Parathyroid adenoma (tissue), 2 donors: ENCODE data around the gene FIGNL1.
A peak's percentile ranks its signal among the peaks of the same experiment; 100 is the strongest.

Source experiments
- H2AFZ ChIP-seq: fragments of 300-600 bp; sonication (generic); one replicate; pipeline ENCODE4 v1.7.0; 2017; ENCODE audit warnings: antibody characterized with exemption, mild to moderate bottlenecking
- H3K27ac ChIP-seq: fragments of 300-600 bp; sonication (generic); one replicate; pipeline ENCODE4 v1.7.0; 2017
- H3K27me3 ChIP-seq: fragments of 300-600 bp; sonication (generic); one replicate; pipeline ENCODE4 v1.7.0; 2017; ENCODE audit warnings: low read length; ENCODE audit not compliant: control insufficient read depth, insufficient read depth
- H3K36me3 ChIP-seq: fragments of 300-600 bp; sonication (generic); one replicate; pipeline ENCODE4 v1.7.0; 2017; ENCODE audit warnings: low read length; ENCODE audit not compliant: control insufficient read depth, insufficient read depth
- H3K4me1 ChIP-seq: fragments of 300-600 bp; sonication (generic); one replicate; pipeline ENCODE4 v1.7.0; 2017; ENCODE audit warnings: control low read depth
- H3K4me2 ChIP-seq: fragments of 300-600 bp; sonication (generic); one replicate; pipeline ENCODE4 v1.7.0; 2017; ENCODE audit warnings: low read length
- H3K4me3 ChIP-seq: fragments of 300-600 bp; sonication (generic); one replicate; pipeline ENCODE4 v1.7.0; 2017; ENCODE audit warnings: low read depth, low read length
- H3K79me2 ChIP-seq: fragments of 300-600 bp; sonication (generic); one replicate; pipeline ENCODE4 v1.7.0; 2017; ENCODE audit warnings: control low read depth
- H3K9ac ChIP-seq: fragments of 300-600 bp; sonication (generic); one replicate; pipeline ENCODE4 v1.7.0; 2017; ENCODE audit warnings: mild to moderate bottlenecking
- H3K9me3 ChIP-seq: fragments of 300-600 bp; sonication (generic); one replicate; pipeline ENCODE4 v1.7.0; 2017; ENCODE audit warnings: low read length; ENCODE audit not compliant: control insufficient read depth
- CTCF ChIP-seq: fragments of 300-600 bp; sonication (generic); IDR thresholded peaks from one replicate; pipeline ENCODE4 v1.7.0; 2017; ENCODE audit warnings: antibody characterized with exemption, mild to moderate bottlenecking
- donor health status: primary hyperparathyroidism.

The FIGNL1 gene

GRCh38 chr7:50450590-50451032 is 461 bp upstream of the FIGNL1 start:
- H3K4me3 ChIP-seq = peak overlapping the region; percentile 61
- no peaks in the 10 kb centered on the region for H3K4me1 ChIP-seq
- H3K9me3 ChIP-seq = no peaks in the 10 kb centered on the region
- H3K9ac ChIP-seq = peak overlapping the region; percentile 72
- peak overlapping the region; percentile 72 for H3K4me2 ChIP-seq
- H3K27me3 ChIP-seq = no peaks in the 10 kb centered on the region
- peak overlapping the region; percentile 99 for H2AFZ ChIP-seq
- no peaks in the 10 kb centered on the region for H3K36me3 ChIP-seq
- peak overlapping the region; percentile 84 for H3K27ac ChIP-seq
- H3K79me2 ChIP-seq = peaks cover 3% of the 10 kb centered on the region
- no peak for TF ChIP-seq CTCF

- H3K4me1 ChIP-seq = no peaks in the 10 kb centered on the region
- peak overlapping the region; percentile 72 for H3K4me2 ChIP-seq
- no peak overlapping the region for H3K27ac ChIP-seq
- no peaks in the 10 kb centered on the region for H3K27me3 ChIP-seq
- peak overlapping the region; percentile 99 for H2AFZ ChIP-seq
- H3K9ac ChIP-seq = peak overlapping the region; percentile 72
- H3K4me3 ChIP-seq = peak overlapping the region; percentile 61
- H3K79me2 ChIP-seq = peaks cover 3% of the 10 kb centered on the region
- TF ChIP-seq CTCF = no peak
- no peaks in the 10 kb centered on the region for H3K36me3 ChIP-seq
- H3K9me3 ChIP-seq = no peaks in the 10 kb centered on the region
Measured at GRCh38 chr7:50449501-50449880, 659 bp downstream of the FIGNL1 start.

GRCh38 chr7:50448823-50449222 is 1.3 kb downstream of the FIGNL1 start:
- Histone ChIP-seq H3K4me3 (no peak overlapping the region), H3K4me1 (no peaks in the 10 kb centered on the region), H3K79me2 (peaks cover 3% of the 10 kb centered on the region), H3K9me3 (no peaks in the 10 kb centered on the region), H3K36me3 (no peaks in the 10 kb centered on the region), H2AFZ (no peak overlapping the region), H3K9ac (no peak overlapping the region), H3K27me3 (no peaks in the 10 kb centered on the region), H3K27ac (no peak overlapping the region), H3K4me2 (no peak overlapping the region)
- no peak for TF ChIP-seq CTCF

GRCh38 chr7:50446542-50446960 is 3.6 kb downstream of the FIGNL1 start:
- Histone ChIP-seq H3K4me3 (no peak overlapping the region), H3K79me2 (peaks cover 3% of the 10 kb centered on the region), H2AFZ (no peak overlapping the region), H3K27me3 (no peaks in the 10 kb centered on the region), H3K36me3 (no peaks in the 10 kb centered on the region), H3K27ac (no peak overlapping the region), H3K4me2 (no peak overlapping the region), H3K9ac (no peak overlapping the region), H3K4me1 (no peaks in the 10 kb centered on the region), H3K9me3 (no peaks in the 10 kb centered on the region)
- TF ChIP-seq CTCF = no peak

- H3K27me3 ChIP-seq = no peaks in the 10 kb centered on the region
- no peak overlapping the region for H3K9ac ChIP-seq
- H3K4me3 ChIP-seq = no peak overlapping the region
- no peaks in the 10 kb centered on the region for H3K9me3 ChIP-seq
- no peaks in the 10 kb centered on the region for H3K4me1 ChIP-seq
- no peaks in the 10 kb centered on the region for H3K79me2 ChIP-seq
- H3K36me3 ChIP-seq = no peaks in the 10 kb centered on the region
- no peak overlapping the region for H3K4me2 ChIP-seq
- H3K27ac ChIP-seq = no peak overlapping the region
- no peak for TF ChIP-seq CTCF
- no peak overlapping the region for H2AFZ ChIP-seq
Measured at GRCh38 chr7:50436133-50436806, 13.9 kb downstream of the FIGNL1 start.
